HEK293 (cell line): ENCODE data around the gene GPR162.

Experiments
- CTCF ChIA-PET: fragments of 350-600 bp; formaldehyde crosslinking; extraction: SDS; loops from one replicate; lab custom pipeline; 2021; ENCODE audit warnings: antibody characterized with exemption; lab: Yijun Ruan, JAX
- POLR2A ChIA-PET: fragments of 300-600 bp; formaldehyde crosslinking; extraction: SDS; loops from one replicate; lab custom pipeline; 2020; ENCODE audit warnings: antibody characterized with exemption, inconsistent platforms; lab: Yijun Ruan, JAX
- H3K27ac ChIP-seq: fragments of 200-500 bp; sonication (Bioruptor generic); 2 replicates; pipeline ENCODE4 v1.5.1; 2014; ENCODE audit warnings: low read depth, low read length, control low read depth, inconsistent platforms; ENCODE audit errors: extremely low read depth
- H3K36me3 ChIP-seq, 2 experiments: fragments of 200-500 bp in 1 of 2; sonication (Bioruptor generic) in 1 of 2; 1 replicate in 1 of 2; 2 replicates in 1 of 2; pipeline ENCODE4 v1.5.1; 2014 to 2017; ENCODE audit warnings: inconsistent platforms in 2 of 2, low read length in 2 of 2; ENCODE audit not compliant: control insufficient read depth in 2 of 2, insufficient read depth in 1 of 2
- H3K4me1 ChIP-seq: fragments of 200-500 bp; sonication (Bioruptor generic); 2 replicates; pipeline ENCODE4 v1.5.1; 2014; ENCODE audit warnings: mild to moderate bottlenecking, low read length, inconsistent platforms; ENCODE audit not compliant: control insufficient read depth, insufficient read depth
- H3K4me3 ChIP-seq: 2 replicates; pipeline ENCODE4 v1.5.1; 2011; ENCODE audit warnings: low read depth, mild to moderate bottlenecking, control low read depth, low read length, moderate library complexity
- H3K9me3 ChIP-seq: fragments of 200-500 bp; sonication (Bioruptor generic); 2 replicates; pipeline ENCODE4 v1.5.1; 2014; ENCODE audit warnings: low read depth, low read length, inconsistent platforms; ENCODE audit not compliant: control insufficient read depth, insufficient read depth
- GLIS2 ChIP-seq: fragments of 450-650 bp; formaldehyde crosslinking; IDR thresholded peaks from 2 replicates; pipeline ENCODE4 v1.5.1; 2016; ENCODE audit warnings: missing biosample characterization, missing genetic modification characterization
- TSHZ1 ChIP-seq: fragments of 450-650 bp; formaldehyde crosslinking; IDR thresholded peaks from 2 replicates; pipeline ENCODE4 v1.5.1; 2016; ENCODE audit warnings: missing biosample characterization, missing genetic modification characterization, borderline replicate concordance
- YY2 ChIP-seq: fragments of 450-650 bp; formaldehyde crosslinking; IDR thresholded peaks from 2 replicates; pipeline ENCODE4 v1.5.1; 2016; ENCODE audit warnings: missing biosample characterization, missing genetic modification characterization
- ZBTB7A ChIP-seq: fragments of 450-650 bp; formaldehyde crosslinking; IDR thresholded peaks from 2 replicates; pipeline ENCODE4 v1.5.1; 2016; ENCODE audit warnings: low read depth, missing biosample characterization, missing genetic modification characterization
- ZNF239 ChIP-seq: fragments of 450-650 bp; formaldehyde crosslinking; IDR thresholded peaks from 2 replicates; pipeline ENCODE4 v1.5.1; 2016; ENCODE audit warnings: missing biosample characterization, missing genetic modification characterization
- ZNF26 ChIP-seq: fragments of 450-650 bp; formaldehyde crosslinking; IDR thresholded peaks from 2 replicates; pipeline ENCODE4 v1.5.1; 2016; ENCODE audit warnings: missing biosample characterization, missing genetic modification characterization
- ZNF292 ChIP-seq: fragments of 450-650 bp; formaldehyde crosslinking; IDR thresholded peaks from 2 replicates; pipeline ENCODE4 v1.5.1; 2016; ENCODE audit warnings: low read depth, missing biosample characterization, missing genetic modification characterization, borderline replicate concordance
- ZNF335 ChIP-seq: fragments of 450-650 bp; formaldehyde crosslinking; conservative IDR thresholded peaks from 2 replicates; pipeline ENCODE4 v1.5.1; 2016; ENCODE audit warnings: missing biosample characterization, missing genetic modification characterization
- ZNF350 ChIP-seq: fragments of 450-650 bp; formaldehyde crosslinking; IDR thresholded peaks from 2 replicates; pipeline ENCODE4 v1.5.0; 2017; ENCODE audit warnings: missing biosample characterization, mild to moderate bottlenecking, missing genetic modification characterization
- ZNF521 ChIP-seq: fragments of 450-650 bp; formaldehyde crosslinking; IDR thresholded peaks from 2 replicates; pipeline ENCODE4 v1.5.1; 2017; ENCODE audit warnings: missing biosample characterization, mild to moderate bottlenecking, missing genetic modification characterization
- ZNF530 ChIP-seq: fragments of 450-650 bp; formaldehyde crosslinking; IDR thresholded peaks from 2 replicates; pipeline ENCODE4 v1.5.1; 2016; ENCODE audit warnings: low read depth, missing biosample characterization, missing genetic modification characterization
- ZNF670 ChIP-seq: fragments of 450-650 bp; formaldehyde crosslinking; IDR thresholded peaks from 2 replicates; pipeline ENCODE4 v1.5.1; 2016; ENCODE audit warnings: missing biosample characterization, missing genetic modification characterization, low read depth
- ZNF785 ChIP-seq: fragments of 450-650 bp; formaldehyde crosslinking; IDR thresholded peaks from 2 replicates; pipeline ENCODE4 v1.5.1; 2016; ENCODE audit warnings: missing biosample characterization, missing genetic modification characterization
- ZXDB ChIP-seq: fragments of 450-650 bp; formaldehyde crosslinking; IDR thresholded peaks from 2 replicates; pipeline ENCODE4 v1.5.1; 2016; ENCODE audit warnings: missing biosample characterization, missing genetic modification characterization
- TF ChIP-seq, protein P1 (sequence below): fragments of 450-650 bp; formaldehyde crosslinking; IDR thresholded peaks from 2 replicates; pipeline ENCODE4 v1.5.1; 2016; ENCODE audit warnings: missing biosample characterization, missing genetic modification characterization
- TF ChIP-seq, protein P2 (sequence below): fragments of 450-650 bp; formaldehyde crosslinking; IDR thresholded peaks from 2 replicates; pipeline ENCODE4 v1.5.1; 2016; ENCODE audit warnings: missing biosample characterization, missing genetic modification characterization
- TF ChIP-seq, protein P3 (sequence below): fragments of 450-650 bp; formaldehyde crosslinking; conservative IDR thresholded peaks from 2 replicates; pipeline ENCODE4 v1.5.1; 2016; ENCODE audit warnings: low read depth, missing biosample characterization, missing genetic modification characterization

The GPR162 gene

DNA sequence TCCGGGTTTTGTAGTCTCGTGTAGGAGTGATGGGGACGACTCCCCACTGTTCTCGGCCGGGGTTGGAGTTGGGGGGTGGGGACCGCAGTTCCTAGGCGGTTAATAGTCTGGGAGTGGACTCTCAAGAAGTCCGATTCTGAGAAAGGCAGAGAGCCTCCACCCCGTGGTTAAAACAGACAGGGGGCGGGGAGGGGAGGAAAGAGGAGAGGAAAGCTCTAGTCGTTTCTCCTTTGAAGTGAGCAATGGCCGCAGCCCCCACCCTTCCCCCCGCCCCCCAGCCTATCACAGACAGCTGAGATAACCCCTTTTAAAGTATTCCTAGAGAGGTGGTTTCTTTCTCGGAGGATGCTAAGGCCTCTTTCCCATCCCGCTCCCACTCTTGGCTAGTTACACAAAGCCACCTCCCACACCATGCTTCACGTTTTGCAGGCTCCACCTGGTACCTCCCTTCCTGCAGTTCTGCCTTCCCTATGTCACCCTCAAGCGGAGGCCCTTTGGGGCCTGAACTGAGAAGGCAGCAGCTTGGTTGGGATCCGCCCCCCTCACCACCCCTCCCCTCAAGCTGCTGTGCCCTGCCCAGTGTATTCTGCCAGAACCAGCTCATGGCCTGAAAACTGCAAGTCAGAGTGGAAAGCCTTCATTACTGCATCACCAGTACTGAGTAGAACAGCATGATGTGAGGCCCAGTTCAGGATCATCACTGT is 31.2 kb downstream of the GPR162 start (continued):
- TF ChIP-seq ZNF335 (tag by site-specific recombination) (0 out of 2 replicates have a peak, but pooled peaks have one; percentile 8), YY2 (no peak)
- TF ChIP-seq, protein P1, sequence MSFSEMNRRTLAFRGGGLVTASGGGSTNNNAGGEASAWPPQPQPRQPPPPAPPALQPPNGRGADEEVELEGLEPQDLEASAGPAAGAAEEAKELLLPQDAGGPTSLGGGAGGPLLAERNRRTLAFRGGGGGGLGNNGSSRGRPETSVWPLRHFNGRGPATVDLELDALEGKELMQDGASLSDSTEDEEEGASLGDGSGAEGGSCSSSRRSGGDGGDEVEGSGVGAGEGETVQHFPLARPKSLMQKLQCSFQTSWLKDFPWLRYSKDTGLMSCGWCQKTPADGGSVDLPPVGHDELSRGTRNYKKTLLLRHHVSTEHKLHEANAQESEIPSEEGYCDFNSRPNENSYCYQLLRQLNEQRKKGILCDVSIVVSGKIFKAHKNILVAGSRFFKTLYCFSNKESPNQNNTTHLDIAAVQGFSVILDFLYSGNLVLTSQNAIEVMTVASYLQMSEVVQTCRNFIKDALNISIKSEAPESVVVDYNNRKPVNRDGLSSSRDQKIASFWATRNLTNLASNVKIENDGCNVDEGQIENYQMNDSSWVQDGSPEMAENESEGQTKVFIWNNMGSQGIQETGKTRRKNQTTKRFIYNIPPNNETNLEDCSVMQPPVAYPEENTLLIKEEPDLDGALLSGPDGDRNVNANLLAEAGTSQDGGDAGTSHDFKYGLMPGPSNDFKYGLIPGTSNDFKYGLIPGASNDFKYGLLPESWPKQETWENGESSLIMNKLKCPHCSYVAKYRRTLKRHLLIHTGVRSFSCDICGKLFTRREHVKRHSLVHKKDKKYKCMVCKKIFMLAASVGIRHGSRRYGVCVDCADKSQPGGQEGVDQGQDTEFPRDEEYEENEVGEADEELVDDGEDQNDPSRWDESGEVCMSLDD: 0 out of 2 replicates have a peak, but pooled peaks have one; percentile 28
- TF ChIP-seq, all 188 proteins: peak for 15

- Histone ChIP-seq H3K36me3 (peaks cover 23 to 66% of the 10 kb centered on the region in 2 experiments), H3K27ac (no peak overlapping the region)
- POLR2A ChIA-PET: interaction anchor here (2.9 to 7.1 kb wide), 4 partner anchors 12 to 24 kb away, joined by 55 to 183 read pairs (median 75); partner anchors contain the start of genes GNB3, P3H3, SPSB2 and TPI1
Observed at GRCh38 chr12:6853626-6854025, 32.0 kb downstream of the GPR162 start.

DNA sequence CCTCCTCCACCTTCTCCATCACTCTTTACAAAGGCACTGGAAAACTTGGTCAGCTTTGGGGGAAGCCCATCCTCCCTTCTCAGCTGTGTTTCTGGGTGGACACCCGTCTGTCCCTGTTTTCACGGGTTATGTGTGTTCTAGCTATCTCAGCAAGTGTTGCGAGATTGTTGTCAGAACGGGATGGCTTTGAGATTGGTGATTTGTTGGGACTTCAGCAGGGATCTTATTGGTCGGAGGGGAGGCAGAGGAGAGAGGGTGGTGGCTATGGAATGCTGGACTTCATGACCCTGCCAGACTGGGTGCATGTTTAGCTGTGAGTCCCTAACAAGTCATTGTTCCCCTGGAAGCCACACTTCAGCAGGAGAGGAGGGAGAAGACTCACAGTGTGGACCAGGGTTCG is 32.4 kb downstream of the GPR162 start:
- ChIA-PET POLR2A (interaction anchor here (3.5 to 7.1 kb wide), 3 partner anchors 12 to 18 kb away, joined by 62 to 183 read pairs (median 88); partner anchors contain the start of genes GNB3, SPSB2 and TPI1), CTCF (interaction anchor here (0.6 to 8.4 kb wide), 5 partner anchors 17 to 383 kb away, joined by 3 to 71 read pairs (median 5); partner anchors contain the start of genes MLF2 and SPSB2)
- Histone ChIP-seq H3K9me3 (no peaks in the 10 kb centered on the region), H3K4me3 (no peak overlapping the region), H3K4me1 (peaks cover 11% of the 10 kb centered on the region), H3K36me3 (peaks cover 23 to 66% of the 10 kb centered on the region in 2 experiments), H3K27ac (no peak overlapping the region)
- no peak for TF ChIP-seq ZNF670 (tag by site-specific recombination)
- TF ChIP-seq, protein P2, sequence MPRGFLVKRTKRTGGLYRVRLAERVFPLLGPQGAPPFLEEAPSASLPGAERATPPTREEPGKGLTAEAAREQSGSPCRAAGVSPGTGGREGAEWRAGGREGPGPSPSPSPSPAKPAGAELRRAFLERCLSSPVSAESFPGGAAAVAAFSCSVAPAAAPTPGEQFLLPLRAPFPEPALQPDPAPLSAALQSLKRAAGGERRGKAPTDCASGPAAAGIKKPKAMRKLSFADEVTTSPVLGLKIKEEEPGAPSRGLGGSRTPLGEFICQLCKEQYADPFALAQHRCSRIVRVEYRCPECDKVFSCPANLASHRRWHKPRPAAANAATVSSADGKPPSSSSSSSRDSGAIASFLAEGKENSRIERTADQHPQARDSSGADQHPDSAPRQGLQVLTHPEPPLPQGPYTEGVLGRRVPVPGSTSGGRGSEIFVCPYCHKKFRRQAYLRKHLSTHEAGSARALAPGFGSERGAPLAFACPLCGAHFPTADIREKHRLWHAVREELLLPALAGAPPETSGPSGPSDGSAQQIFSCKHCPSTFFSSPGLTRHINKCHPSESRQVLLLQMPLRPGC (tag by site-specific recombination): no peak
- no peak for TF ChIP-seq ZNF239 (tag by site-specific recombination)
- no peak for TF ChIP-seq ZNF292
- TF ChIP-seq TSHZ1 (tag by site-specific recombination): no peak
- no peak for TF ChIP-seq GLIS2
- TF ChIP-seq, protein P3, sequence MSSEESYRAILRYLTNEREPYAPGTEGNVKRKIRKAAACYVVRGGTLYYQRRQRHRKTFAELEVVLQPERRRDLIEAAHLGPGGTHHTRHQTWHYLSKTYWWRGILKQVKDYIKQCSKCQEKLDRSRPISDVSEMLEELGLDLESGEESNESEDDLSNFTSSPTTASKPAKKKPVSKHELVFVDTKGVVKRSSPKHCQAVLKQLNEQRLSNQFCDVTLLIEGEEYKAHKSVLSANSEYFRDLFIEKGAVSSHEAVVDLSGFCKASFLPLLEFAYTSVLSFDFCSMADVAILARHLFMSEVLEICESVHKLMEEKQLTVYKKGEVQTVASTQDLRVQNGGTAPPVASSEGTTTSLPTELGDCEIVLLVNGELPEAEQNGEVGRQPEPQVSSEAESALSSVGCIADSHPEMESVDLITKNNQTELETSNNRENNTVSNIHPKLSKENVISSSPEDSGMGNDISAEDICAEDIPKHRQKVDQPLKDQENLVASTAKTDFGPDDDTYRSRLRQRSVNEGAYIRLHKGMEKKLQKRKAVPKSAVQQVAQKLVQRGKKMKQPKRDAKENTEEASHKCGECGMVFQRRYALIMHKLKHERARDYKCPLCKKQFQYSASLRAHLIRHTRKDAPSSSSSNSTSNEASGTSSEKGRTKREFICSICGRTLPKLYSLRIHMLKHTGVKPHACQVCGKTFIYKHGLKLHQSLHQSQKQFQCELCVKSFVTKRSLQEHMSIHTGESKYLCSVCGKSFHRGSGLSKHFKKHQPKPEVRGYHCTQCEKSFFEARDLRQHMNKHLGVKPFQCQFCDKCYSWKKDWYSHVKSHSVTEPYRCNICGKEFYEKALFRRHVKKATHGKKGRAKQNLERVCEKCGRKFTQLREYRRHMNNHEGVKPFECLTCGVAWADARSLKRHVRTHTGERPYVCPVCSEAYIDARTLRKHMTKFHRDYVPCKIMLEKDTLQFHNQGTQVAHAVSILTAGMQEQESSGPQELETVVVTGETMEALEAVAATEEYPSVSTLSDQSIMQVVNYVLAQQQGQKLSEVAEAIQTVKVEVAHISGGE (tag by site-specific recombination): no peak
- no peak for TF ChIP-seq ZNF350
- no peak for TF ChIP-seq ZNF530 (tag by site-specific recombination)
- TF ChIP-seq ZNF785 (tag by site-specific recombination): no peak
- TF ChIP-seq ZNF521 (tag by site-specific recombination): no peak
- no peak for TF ChIP-seq ZBTB7A (tag by site-specific recombination)
- no peak for TF ChIP-seq ZNF26 (tag by site-specific recombination)

More at GRCh38 chr12:6853626-6854025, 32.0 kb downstream of the GPR162 start:
- Histone ChIP-seq H3K9me3 (no peaks in the 10 kb centered on the region), H3K4me1 (peaks cover 11% of the 10 kb centered on the region)
- TF ChIP-seq ZXDB (tag by site-specific recombination): no peak
- TF ChIP-seq, all 188 proteins: peak for 0
- H3K4me3 ChIP-seq: no peak overlapping the region
- CTCF ChIA-PET: interaction anchor here (0.6 to 8.4 kb wide), 7 partner anchors 11 to 382 kb away, joined by 3 to 71 read pairs (median 5); partner anchors contain the start of gene SPSB2
